ENCODE results near the gene NUTM2F.
A peak's percentile ranks its signal among the peaks of the same experiment; 100 is the strongest.
"Not testable (repeated sequence)": the region's sequence is repeated elsewhere in the genome, so short reads cannot be mapped to it uniquely, and the experiment has no call there.

Gene NUTM2F, protein sequence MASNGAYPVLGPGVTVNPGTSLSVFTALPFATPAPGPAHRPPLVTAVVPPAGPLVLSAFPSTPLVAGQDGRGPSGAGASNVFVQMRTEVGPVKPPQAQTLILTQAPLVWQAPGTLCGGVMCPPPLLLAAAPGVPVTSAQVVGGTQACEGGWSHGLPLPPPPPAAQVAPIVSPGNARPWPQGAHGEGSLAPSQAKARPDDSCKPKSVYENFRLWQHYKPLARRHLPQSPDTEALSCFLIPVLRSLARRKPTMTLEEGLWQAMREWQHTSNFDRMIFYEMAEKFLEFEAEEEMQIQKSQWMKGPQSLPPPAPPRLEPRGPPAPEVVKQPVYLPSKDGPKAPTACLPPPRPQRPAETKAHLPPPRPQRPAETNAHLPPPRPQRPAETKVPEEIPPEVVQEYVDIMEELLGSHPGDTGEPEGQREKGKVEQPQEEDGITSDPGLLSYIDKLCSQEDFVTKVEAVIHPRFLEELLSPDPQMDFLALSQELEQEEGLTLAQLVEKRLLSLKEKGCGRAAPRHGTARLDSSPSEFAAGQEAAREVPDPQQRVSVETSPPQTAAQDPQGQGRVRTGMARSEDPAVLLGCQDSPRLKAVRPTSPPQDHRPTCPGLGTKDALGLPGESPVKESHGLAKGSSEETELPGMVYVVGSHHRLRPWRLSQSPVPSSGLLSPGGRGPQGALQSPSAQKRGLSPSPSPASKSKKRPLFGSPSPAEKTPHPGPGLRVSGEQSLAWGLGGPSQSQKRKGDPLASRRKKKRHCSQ

DNA sequence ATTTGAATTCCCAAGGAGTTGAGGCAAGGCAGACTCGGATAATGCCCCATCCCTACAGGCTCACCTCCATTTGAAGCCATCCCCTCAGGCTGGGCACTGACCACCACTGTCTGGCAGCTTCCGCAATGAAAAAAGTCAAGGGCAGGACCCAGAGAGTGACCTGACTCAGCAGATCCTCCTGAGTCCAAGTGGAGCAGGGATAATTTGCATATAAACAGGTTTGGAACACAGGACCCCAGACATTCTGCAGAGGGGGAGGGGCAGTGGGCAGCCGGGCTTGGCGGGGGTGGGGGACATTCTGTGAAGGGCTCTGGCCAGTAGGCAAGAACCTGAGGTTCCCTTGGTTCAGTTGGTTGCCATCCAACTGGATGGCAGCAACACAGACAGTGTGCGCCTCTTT is at the start of gene NUTM2F:
TSS of gene NUTM2F (minus strand) at position 101 of the 400 bp plus-strand sequence. CDS start at position 80, 21 bp downstream.
- DNase-seq: not testable (repeated sequence)

DNA sequence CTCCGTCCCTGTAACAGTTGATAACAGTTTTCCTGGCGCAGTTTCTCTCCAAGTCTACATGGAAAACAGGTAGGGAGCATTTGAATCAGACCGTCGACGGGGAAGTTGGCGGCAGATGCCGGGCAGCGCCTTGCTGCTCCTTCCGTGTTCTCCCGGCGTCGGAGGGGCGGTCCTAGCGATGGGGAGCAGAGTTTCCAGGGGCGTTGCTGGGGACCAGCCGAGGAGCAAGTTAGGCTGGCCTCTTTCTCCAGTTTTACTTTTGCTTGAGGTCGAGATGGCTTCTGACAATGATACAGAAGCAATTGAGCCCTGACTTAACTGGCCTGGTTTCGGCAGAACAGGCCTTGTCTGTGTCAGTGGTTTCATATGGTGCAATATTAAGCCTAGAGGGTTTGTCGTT is 46.8 kb upstream of the NUTM2F start:
- DNase-seq: not testable (repeated sequence)

DNA sequence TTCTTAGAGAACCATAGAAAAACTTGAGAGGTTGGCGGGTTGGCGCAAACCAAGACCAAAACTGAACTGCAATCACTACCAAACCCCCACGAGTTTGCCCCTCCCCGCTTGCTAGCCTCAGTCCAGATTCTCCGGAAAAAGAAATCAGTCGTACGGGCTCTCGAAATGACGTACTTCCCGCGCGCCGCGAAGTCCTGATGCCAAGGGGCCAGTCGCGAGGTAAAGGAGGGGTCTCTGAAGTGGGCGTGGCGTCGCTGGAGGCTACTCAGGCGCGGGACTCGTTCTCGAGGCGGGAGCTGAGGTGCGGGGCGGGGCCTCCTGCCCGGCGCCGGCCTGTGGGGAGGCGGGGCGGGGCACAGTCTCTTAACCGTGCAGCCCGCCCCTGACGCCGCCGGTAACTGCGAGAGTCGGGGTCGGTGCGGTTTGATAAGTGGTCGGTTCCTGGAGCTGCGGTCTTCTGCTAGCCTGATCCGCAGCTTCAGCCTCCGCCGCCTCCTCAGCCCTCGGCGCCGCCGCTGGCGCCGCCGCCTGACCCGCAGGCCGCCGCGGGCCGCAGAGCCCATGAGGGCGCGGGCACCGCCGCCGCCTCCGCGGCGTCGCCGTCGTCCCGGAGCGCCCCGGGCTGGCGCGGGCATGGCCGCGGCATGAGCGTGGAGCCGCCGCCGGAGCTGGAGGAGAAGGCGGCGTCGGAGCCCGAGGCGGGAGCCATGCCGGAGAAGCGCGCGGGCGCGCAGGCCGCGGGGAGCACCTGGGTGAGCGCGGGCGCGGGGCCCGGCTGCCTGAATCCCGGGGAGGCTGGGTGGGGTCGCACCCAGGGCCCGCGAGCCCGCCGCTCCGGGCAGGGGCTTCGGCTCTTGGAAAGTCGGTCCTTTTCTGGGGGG is 46.0 kb upstream of the NUTM2F start:
- DNase-seq: peak; percentile 94

DNA sequence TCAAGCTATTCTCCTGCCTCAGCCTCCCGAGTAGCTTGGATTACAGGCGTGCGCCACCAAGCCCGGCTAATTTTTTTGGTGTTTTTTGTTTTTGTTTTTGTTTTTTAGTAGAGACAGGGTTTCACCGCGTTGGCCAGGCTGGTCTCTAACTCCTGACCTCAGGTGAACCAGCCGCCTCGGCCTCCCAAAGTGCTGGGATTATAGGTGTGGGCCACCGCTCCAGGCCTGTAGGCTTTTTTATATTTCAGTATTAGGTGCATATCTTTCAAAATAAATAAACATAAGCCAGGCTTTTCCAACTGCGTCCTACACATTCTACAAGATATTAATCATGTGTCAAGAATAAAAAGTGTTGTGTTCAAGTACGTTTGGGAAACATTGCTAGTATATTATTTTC is 45.3 kb upstream of the NUTM2F start:
- not testable (repeated sequence) for DNase-seq

DNA sequence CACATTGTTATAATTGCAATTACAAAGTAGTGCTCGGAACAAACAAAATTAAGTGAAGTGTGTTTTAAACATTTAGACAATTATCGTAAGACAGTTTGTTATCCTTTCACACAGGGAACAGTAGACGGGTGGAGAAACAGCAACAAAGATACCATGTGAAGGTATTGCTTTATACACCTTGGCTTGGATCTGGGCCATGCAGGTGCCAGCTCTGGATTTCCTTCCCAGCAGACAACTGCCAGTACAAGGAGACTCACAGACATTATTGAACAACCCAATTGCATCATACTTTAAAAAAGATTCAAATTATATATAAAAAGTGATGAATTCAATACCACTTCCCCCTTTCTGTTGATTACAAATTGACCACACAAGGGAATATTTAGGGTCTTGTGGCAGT is 41.8 kb upstream of the NUTM2F start:
- DNase-seq: not testable (repeated sequence)

DNA sequence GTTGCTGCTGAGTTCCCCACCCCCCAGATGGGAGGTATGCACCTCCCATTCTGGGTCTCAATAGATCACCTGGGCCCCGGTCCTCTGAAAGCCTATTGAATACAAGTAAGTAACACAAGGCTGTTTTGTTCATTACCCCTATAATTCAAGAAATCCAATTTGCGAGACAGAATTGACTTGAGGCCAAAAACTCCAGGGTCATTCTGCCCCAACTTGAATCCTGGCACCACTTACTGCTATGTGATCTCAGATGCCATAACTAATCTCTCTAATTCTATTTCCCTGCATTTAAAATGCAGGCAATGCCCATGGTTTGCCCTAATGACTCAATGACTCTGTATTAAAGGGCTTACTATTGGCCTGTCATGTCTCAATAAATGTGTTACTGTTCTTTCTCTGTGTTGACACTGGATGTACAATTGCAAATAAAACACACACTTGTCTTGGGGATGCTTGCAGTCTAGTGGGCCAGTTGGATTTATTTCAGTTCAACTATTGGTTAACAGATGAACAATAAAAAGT is 35.7 kb upstream of the NUTM2F start:
- DNase-seq: not testable (repeated sequence)

DNA sequence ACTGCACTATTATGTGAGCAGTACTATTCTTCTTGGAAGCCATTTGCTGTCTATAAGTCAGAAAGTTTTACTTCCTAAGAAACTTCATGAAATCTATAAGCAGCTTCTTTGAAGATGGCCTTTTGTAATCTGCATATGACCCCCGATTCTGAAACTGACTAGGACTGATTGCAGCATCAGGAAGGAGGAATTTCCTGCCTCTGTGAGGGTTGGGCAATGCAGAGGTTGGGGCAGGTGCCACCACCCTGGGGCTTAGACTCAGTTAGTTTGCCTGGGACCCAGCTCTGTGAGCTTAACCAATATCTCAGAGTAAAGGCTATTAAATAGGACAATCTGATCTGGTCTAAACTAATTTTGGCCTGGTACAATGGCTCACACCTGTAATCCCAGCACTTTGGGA is 28.7 kb upstream of the NUTM2F start:
- not testable (repeated sequence) for DNase-seq

DNA sequence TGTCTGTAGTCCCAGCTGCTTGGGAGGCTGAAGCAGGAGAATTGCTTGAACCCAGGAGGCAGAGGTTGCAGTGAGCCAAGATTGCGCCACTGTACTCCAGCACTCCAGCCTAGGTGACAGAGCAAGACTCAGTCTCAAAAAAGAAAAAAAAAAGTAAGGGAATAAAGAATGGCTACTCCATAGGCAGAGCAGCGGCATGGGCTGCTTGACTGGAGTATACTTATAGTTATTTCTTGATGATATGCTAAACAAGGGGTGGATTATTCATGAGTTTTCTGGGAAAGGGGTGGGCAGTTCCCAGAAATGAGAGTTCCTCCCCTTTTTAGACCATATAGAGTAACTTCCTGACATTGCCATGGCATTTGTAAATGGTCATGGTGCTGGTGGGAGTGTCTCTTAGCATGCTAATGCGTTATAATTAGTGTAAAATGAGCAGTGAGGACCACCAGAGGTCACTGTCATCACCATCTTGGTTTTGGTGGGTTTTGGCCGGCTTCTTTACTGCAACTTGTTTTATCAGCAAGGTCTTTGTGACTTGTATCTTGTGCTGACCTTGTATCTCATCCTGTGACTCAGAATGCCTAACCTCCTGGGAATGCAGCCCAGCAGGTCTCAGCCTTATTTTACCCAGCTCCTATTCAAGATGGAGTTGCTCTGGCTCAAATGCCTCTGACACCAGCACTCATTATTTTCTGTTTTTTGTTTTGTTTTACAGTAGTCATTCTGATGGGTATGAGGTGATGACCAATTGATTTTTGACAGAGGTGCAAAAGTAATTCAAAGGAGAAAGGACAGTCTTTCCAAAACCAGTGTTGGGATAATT is 23.7 kb upstream of the NUTM2F start:
- not testable (repeated sequence) for DNase-seq

DNA sequence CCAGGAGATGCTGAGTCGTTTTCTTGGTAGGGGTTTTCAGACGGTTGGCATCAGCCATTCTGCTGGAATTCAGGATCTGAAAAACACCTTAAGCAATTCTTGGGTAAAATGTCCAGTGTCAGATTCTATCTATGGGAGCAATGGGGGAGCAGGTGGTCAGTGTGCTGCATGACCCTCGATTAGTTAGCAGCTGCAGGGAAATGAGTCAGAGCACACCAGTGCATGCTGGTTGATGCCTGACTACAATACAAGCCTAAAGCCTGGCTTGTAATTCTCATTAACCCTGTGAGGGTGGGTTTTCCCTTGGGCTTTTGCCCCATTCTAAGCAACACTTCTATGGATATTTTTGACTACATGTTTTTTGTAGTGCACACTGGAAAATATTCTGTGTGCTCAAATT is 20.3 kb upstream of the NUTM2F start:
- not testable (repeated sequence) for DNase-seq

DNA sequence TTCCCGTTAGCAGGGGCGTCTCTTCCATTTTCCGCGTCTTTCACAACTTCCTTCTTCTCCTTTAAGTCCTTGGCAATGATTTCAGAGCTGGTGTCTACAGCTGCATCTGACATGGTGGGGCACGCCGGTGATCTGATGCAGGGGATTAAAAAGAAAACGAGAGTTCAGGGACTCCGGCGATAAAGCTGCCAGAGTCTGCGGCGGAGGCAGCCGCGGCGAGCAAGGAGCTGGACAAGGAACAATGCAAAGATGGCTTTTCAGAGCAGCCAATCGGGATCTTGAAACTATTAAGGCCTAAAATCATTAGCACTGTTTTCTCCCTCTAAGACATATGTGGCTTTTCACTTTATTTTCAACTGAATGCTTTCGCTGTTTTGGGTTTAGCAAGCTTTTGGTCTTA is 19.0 kb upstream of the NUTM2F start:
- DNase-seq: not testable (repeated sequence)

DNA sequence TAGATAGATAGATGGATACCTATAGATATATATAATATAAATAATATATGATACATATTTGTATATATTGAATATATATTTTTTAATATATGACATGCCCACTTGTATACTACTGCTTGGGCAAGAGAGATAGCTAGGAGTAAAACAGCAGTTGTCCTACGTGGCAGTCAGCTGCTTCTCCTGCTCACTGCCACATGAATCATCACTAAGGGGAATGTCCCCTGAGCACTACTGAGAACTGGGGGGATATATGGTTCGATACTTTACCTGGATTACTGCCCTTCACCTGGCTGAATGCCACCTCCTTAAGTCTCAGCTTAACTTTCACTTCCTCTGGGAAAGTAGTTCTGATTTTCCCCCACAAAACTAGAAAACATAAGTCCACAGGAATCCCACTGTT is 13.3 kb upstream of the NUTM2F start:
- DNase-seq: not testable (repeated sequence)

DNA sequence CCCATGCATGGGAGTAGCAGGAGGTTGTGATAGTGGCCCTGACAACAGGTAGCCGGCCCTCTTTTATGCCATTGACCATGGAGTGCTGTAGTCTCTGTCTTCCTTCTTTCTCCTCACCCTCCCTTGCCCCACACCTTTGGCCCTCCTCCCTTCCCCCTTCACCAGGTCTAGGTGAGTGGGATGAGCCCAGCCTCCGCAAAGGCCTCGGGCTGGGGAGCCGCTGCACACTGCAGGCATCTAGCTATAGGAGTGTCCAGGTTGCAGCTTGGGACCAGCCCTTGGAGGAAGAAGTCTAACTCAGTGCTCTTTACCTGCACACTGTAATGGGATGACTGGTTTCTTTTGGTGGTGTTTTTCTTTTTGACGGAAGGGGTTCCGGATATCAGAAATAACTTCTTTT is 12.3 kb upstream of the NUTM2F start:
- not testable (repeated sequence) for DNase-seq

DNA sequence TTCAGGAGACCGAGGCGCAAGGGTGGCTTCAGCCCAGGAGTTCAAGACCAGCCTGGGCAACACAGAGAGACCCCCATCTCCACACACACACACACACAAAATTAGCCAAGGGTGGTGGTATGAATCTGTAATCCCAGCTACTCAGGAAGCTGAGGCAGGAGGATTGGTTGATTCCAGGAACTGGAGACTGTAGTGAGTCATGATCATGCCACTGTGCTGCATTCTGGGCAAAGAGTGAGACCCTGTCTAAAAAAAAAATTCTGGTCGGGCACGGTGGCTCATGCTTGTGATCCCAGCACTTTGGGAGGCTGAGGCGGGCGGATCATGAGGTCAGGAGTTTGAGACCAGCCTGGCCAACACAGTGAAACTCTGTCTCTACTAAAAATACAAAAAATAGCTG is 11.2 kb upstream of the NUTM2F start:
- DNase-seq: not testable (repeated sequence)

DNA sequence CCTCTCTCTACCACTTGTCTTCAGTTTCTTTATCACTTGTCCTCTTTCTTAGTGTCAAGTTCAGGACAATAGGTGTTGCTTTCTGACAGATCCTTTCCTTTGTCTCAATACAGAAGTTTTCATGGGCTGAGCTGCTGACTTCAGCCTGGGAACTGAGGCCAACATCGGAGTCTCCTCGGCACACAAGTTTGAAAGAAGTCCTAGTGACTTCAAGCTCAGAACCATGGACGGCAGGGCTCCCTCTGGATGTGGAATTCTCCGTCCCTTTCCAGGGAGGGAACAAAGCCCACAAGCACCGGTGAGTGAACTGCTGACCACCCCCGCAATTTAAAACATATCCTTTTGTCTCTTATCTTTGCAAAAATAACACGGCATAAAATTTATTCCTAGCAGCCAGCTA is 10.3 kb upstream of the NUTM2F start:
- DNase-seq: not testable (repeated sequence)

DNA sequence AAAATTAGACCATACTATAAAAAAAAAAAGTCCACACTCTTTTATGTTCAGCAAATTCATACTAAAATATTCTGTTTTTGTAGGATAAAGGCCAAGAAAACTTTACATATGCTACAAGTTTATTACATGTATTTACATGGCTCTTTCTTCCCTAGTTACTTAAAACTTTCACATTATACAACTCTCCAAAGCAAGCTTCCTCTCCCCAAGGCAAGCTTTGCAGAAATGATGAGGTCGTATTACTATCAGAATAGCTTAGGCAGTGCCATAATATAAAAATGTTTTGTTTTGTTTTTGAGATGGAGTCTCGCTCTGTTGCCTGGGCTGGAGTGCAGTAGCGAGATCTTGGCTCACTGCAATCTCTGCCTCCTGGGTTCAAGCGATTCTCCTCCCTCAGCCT is 8.0 kb upstream of the NUTM2F start:
- not testable (repeated sequence) for DNase-seq

DNA sequence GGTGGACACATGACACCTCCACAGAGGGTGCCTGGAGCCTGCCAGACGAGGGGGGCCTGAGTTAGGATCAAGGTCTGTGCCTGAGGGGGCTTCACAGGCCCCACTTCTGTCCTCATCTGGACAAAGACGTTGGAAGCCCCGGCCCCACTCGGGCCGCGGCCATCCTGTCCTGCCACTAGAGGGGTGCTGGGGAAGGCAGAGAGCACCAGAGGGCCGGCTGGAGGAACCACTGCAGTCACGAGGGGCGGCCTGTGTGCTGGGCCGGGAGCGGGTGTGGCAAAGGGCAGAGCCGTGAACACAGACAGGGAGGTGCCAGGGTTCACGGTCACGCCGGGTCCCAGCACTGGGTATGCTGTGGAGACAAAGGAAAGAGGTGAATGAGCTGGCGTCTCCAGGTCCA is 2.9 kb downstream of the NUTM2F start:
- not testable (repeated sequence) for DNase-seq

DNA sequence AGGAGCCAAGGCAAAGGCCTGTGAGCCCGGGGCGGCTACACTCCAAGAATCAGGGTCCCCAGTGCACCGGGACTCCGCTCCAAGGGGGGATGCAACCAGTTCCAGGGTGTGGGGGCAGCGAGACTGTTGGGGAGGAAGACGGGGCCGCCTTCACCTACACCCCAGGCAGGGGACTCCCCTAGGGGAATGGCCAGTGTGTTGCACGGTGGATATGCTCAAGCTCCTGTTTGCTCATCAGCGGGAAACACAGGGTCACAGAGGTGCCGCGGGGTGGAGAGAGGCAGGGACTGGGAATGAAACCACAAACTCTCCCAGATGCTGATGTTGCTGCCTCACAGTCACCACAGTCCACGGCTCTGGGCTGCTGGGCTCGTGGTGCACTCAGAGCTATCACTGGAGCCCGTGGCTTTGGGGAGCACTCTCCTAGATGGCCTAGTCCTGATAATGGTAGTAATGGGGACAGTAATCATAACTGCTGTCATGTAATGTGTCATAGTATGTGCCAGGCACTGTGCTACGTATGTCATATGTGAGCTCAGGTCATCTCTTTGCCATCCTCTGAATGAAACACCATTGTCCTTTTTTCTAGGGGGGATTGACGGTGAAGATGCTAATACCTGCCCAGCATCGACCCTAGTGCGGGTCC is 5.2 kb downstream of the NUTM2F start:
- not testable (repeated sequence) for DNase-seq

DNA sequence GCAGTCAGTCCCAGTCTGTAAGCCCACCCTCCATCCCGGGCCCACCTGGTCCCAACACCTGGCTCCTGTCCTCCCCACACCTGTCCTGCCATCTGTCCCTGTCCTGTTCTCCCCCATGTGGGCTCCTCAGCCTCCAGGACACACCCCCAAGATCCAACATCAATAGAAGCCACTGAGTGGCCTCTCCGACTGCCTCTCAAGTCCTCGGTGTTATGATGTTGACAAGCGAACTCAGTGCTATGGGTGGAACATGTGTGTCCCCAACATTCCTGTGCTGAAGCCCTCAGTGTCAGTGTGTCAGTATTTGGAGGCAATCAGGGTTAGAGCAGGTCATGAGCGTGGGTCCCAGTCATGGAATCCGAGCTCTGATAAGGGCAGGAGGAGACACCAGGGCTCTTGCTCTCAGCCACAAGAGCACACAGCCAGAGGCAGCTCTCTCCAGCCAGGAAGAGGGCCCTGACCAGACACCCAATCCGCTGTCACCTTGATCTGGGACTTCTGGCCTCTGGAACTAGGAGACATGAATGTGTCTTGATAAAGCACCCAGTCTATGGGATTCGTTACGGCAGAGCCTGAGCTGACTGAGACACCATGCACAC is 6.0 kb downstream of the NUTM2F start:
- not testable (repeated sequence) for DNase-seq

DNA sequence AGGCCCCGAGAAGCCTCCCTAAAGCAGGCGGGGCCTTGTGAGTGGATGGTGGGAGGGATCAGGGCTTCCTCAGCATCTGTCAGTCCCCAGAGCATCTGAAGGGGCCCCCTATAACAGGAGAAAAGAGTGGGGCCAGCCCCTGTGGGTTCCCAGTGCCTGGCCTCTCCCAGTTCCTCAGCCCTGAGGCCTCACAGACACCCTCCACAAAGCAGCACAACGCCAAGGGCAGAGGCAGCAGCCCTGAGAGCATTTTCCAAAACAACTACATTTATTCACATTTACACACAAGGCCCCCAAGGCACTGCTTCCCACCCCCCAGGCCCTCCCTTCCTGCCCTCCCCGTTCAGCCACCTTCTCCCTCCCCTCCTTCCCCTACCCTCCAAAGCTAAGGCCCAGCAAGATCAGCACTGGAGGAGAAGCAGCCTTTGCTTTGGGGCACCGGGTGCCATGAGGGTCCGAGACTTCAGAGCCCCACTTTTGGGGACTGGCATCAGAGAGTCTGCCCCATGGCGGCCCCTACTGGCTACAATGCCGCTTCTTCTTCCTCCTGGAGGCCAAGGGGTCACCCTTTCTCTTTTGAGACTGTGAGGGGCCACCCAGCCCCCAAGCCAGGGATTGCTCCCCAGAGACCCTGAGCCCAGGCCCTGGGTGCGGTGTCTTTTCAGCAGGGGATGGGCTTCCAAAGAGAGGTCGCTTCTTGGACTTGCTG is 10.3 kb downstream of the NUTM2F start:
- DNase-seq: not testable (repeated sequence)

DNA sequence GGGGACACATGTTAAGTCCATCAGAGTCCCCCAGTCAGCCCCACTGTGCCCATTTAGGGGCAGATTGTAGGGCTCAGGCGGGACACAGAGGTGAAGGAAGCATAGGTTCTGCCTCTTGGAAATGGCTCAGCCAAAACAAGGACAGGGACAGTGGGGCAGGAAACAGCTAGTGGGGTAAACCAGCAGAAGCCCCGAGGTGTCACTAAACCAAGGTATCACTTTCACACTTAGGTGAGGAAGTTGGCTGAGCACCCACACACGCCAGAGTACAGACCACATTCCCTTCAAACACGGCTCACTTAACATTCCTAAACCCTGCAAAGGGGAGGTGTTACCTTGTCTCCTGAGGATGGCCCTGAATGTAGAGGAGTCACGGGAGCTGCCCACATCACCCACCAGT is 12.2 kb downstream of the NUTM2F start:
- not testable (repeated sequence) for DNase-seq

Data from left hindlimb (tissue), 1 donor.